GM12878 (cell line): Measurements from ENCODE around the gene PPDPF. TPM values are rescaled to one million over a fixed set of nuclear protein-coding genes. Genes with fewer than 3 reads are reported as not detected.

Experiments used
- ATAC-seq: fragments of 200-7000 bp; cut with Tn5 transposase; 3 replicates; pipeline ENCODE4 v1.9.1; 2020; ENCODE audit warnings: mild to moderate bottlenecking, moderate library complexity
- BruUV-seq: library from RNA; stranded (reverse); fragments of 400-500 nt; replicated peaks from 2 replicates; lab custom pipeline; 2021; lab: Mats Ljungman, UMichigan
- CTCF ChIA-PET: fragments of 300-600 bp; sonication (Branson Sonifier 250); formaldehyde crosslinking; extraction: SDS; loops from one replicate; lab custom pipeline; 2021; ENCODE audit warnings: inconsistent platforms; lab: Yijun Ruan, JAX
- POLR2A ChIA-PET: fragments of 350-600 bp; formaldehyde crosslinking; extraction: SDS; loops from one replicate; lab custom pipeline; 2021; ENCODE audit warnings: inconsistent platforms; lab: Charles Lee
- RAD21 ChIA-PET: fragments of 300-600 bp; sonication (Branson Sonifier 250); formaldehyde crosslinking; loops from one replicate; lab custom pipeline; 2023; ENCODE audit warnings: antibody characterized with exemption; ENCODE audit not compliant: unreplicated experiment; lab: Charles Lee
- SMC1A ChIA-PET: fragments of 300-600 bp; sonication (Branson Sonifier 250); formaldehyde crosslinking; loops from one replicate; lab custom pipeline; 2023; ENCODE audit not compliant: unreplicated experiment, uncharacterized antibody; lab: Charles Lee
- DNase-seq: peaks from one replicate; pipeline ENCODE4 v3.0.0-alpha.2; 2011; ENCODE audit warnings: low read depth, low spot score
- FAIRE-seq: peaks from 3 replicates; lab custom pipeline; 2011; peaks lifted over from hg19 to GRCh38; lab: Jason Lieb, UNC
- H2AFZ ChIP-seq: 2 replicates; pipeline ENCODE4 v1.6.0; 2011; ENCODE audit warnings: low read depth, low read length, control low read depth; ENCODE audit not compliant: control insufficient read depth
- H3K27ac ChIP-seq: 2 replicates; pipeline ENCODE4 v1.5.1; 2011; ENCODE audit warnings: control low read depth; ENCODE audit not compliant: control insufficient read depth, insufficient read depth
- H3K27me3 ChIP-seq, 2 experiments: replicated peaks in 1 of 2; 2 replicates each; pipeline versions ENCODE4 v1.6.0 to v1.6.1; 2011; ENCODE audit warnings: low read length in 1 of 2; ENCODE audit not compliant: control insufficient read depth in 2 of 2, insufficient read depth in 2 of 2
- H3K36me3 ChIP-seq, 2 experiments: 2 replicates each; pipeline ENCODE4 v1.5.1; 2011; ENCODE audit warnings: low read length in 1 of 2; ENCODE audit not compliant: control insufficient read depth in 2 of 2, insufficient read depth in 2 of 2
- H3K4me1 ChIP-seq: 2 replicates; pipeline ENCODE4 v1.6.1; 2011; ENCODE audit warnings: mild to moderate bottlenecking, low read length, moderate library complexity, mixed read lengths; ENCODE audit not compliant: control insufficient read depth, insufficient read depth
- H3K4me2 ChIP-seq: 2 replicates; pipeline ENCODE4 v1.6.0; 2011; ENCODE audit warnings: control low read depth; ENCODE audit not compliant: control insufficient read depth, insufficient read depth
- H3K4me3 ChIP-seq: fragments of 200-600 bp; sonication (generic); 2 replicates; pipeline ENCODE4 v1.5.1; 2016
- H3K79me2 ChIP-seq: 2 replicates; pipeline ENCODE4 v1.6.0; 2011; ENCODE audit warnings: low read length; ENCODE audit not compliant: control insufficient read depth, insufficient read depth
- H3K9ac ChIP-seq: 2 replicates; pipeline ENCODE4 v1.8.0; 2011; ENCODE audit warnings: low read length, control low read depth, mixed read lengths; ENCODE audit not compliant: control insufficient read depth, insufficient read depth
- H3K9me3 ChIP-seq: replicated peaks from 3 replicates; pipeline ENCODE4 v1.5.1; 2011; ENCODE audit warnings: mild to moderate bottlenecking, low read length; ENCODE audit not compliant: control insufficient read depth, insufficient read depth
- H4K20me1 ChIP-seq: 2 replicates; pipeline ENCODE4 v1.6.0; 2011; ENCODE audit not compliant: control insufficient read depth, insufficient read depth
- BCLAF1 ChIP-seq: fragments of 450-650 bp; IDR thresholded peaks from 2 replicates; pipeline ENCODE4 v1.6.1; 2017; ENCODE audit warnings: antibody characterized with exemption, mild to moderate bottlenecking, moderate library complexity
- HSF1 ChIP-seq: fragments of 150-350 bp; IDR thresholded peaks from 2 replicates; pipeline ENCODE4 v1.6.1; 2014; ENCODE audit warnings: mild to moderate bottlenecking, low read depth, low read length
- MTA2 ChIP-seq: fragments of 450-650 bp; IDR thresholded peaks from 2 replicates; pipeline ENCODE4 v1.6.1; 2016; ENCODE audit warnings: low read depth, mild to moderate bottlenecking, moderate library complexity
- SKIL ChIP-seq: fragments of 450-650 bp; IDR thresholded peaks from 2 replicates; pipeline ENCODE4 v1.6.1; 2017; ENCODE audit warnings: mild to moderate bottlenecking, low read depth, inconsistent platforms; ENCODE audit not compliant: poor library complexity, severe bottlenecking
- SMARCA5 ChIP-seq: fragments of 450-650 bp; IDR thresholded peaks from 2 replicates; pipeline ENCODE4 v1.6.1; 2017; ENCODE audit warnings: mild to moderate bottlenecking
- USF1 ChIP-seq: IDR thresholded peaks from 2 replicates; pipeline ENCODE4 v1.6.1; 2011; ENCODE audit warnings: borderline replicate concordance, low read depth, mild to moderate bottlenecking, moderate library complexity, mixed read lengths, low read length; ENCODE audit not compliant: insufficient read depth; ENCODE audit errors: extremely low read length
- ZBED1 ChIP-seq: IDR thresholded peaks from 2 replicates; pipeline ENCODE4 v1.6.1; 2016; ENCODE audit warnings: borderline replicate concordance
- ZNF687 ChIP-seq: fragments of 450-650 bp; IDR thresholded peaks from 2 replicates; pipeline ENCODE4 v1.6.1; 2017; ENCODE audit warnings: mild to moderate bottlenecking, moderate library complexity
- WGBS: methylation state at CpG from one replicate; pipeline ENCODE4 v1.1.6; 2016; ENCODE audit warnings: low lambda C conversion rate; ENCODE audit not compliant: insufficient replicate concordance, insufficient coverage; ENCODE audit errors: missing lambda C conversion rate; 5-methylcytosine and 5-hydroxymethylcytosine counted together
- in situ Hi-C: fragments of 300-500 bp; cut with MboI; formaldehyde crosslinking; loops from 9 replicates; pipeline ENCODE4 v1.14.3; 2018; ENCODE audit warnings: mixed read lengths
- intact Hi-C: fragments of 100-400 bp; cut with micrococcal nuclease; formaldehyde crosslinking; loops from one replicate; pipeline ENCODE4 v1.14.2; 2022; ENCODE audit not compliant: unreplicated experiment
- polyA plus RNA-seq, 11 experiments: library from polyadenylated mRNA; depleted of rRNA in 4 of 11; unstranded in 6 of 11; stranded (reverse) in 5 of 11; fragments of >200 nt; fragmentation: Nextera tagmentation in 4 of 11; fragmentation: Illumina TruSeq in 1 of 11; extraction: Ambion mirVana in 4 of 11; extraction: Trizol in 1 of 11; gene quantifications; 1 replicate in 1 of 11; 2 replicates in 10 of 11; pipeline versions ENCODE4 v1.2.1 to v1.2.3, GENCODE V29; 2011 to 2016; ENCODE audit warnings: inconsistent platforms in 2 of 11, missing spikeins in 2 of 11, low read depth in 1 of 11
- total RNA-seq, 4 experiments: library from RNA; depleted of rRNA in 3 of 4; stranded (reverse); fragments of >200 nt in 3 of 4; fragmentation: Illumina TruSeq in 1 of 4; extraction: Trizol in 1 of 4; gene quantifications; 2 replicates each; pipeline versions ENCODE4 v1.2.1 to v1.2.3, GENCODE V29; 2013 to 2021

PPDPF gene
- total and polyA plus RNA-seq, 10 of the 15 experiments (the other 5 are each of a cell fraction or from before 2014, with no cell fraction given), result 0.32 to 154 (median 22.8) TPM

GRCh38 chr20:63508072-63508768, 12.3 kb upstream of the PPDPF start (continued):
- TF ChIP-seq USF1 (no peak), SKIL (no peak), SMARCA5 (no peak), ZBED1 (no peak)

GRCh38 chr20:63509088-63509564, 11.4 kb upstream of the PPDPF start:
- no peak for ATAC-seq
- intact Hi-C loops (no loop called here), in situ Hi-C loops (no loop called here)
- ChIA-PET CTCF (no interaction called here), POLR2A (no interaction called here), RAD21 (no interaction called here), SMC1A (no interaction called here)
- H3K9ac ChIP-seq, result no peak overlapping the region
- H3K79me2 ChIP-seq, result no peaks in the 10 kb centered on the region
- no peak overlapping the region for H2AFZ ChIP-seq
- no peaks in the 10 kb centered on the region; a peak in 1 of 4 replicates for H3K27me3 ChIP-seq
- H3K4me3 ChIP-seq, result no peak overlapping the region
- BruUV-seq, result no TSS peak
- no peaks in the 10 kb centered on the region for H3K4me1 ChIP-seq
- WGBS, result 62% methylated on average over 9 of the region's 9 CpGs
- H3K27ac ChIP-seq, result no peak overlapping the region
- no peak overlapping the region for H3K4me2 ChIP-seq
- no peak for DNase-seq
- H4K20me1 ChIP-seq, result no peaks in the 10 kb centered on the region
- peaks cover 2% of the 10 kb centered on the region; the same call in 1 of the 3 replicates for H3K9me3 ChIP-seq
- H3K36me3 ChIP-seq, result no peaks in the 10 kb centered on the region
- no peak for FAIRE-seq
- TF ChIP-seq ZNF687 (no peak), HSF1 (no peak), MTA2 (no peak), BCLAF1 (no peak)
